GM12872 (cell line): ENCODE data around the gene HDHD3.

ENCODE experiments used
- CTCF ChIP-seq: IDR thresholded peaks from 3 replicates; pipeline ENCODE4 v1.5.1; 2011; ENCODE audit warnings: low read depth, mild to moderate bottlenecking, low read length, moderate library complexity; ENCODE audit not compliant: insufficient read depth

HDHD3 gene

GRCh38 chr9:113376634-113377567 is at the start of gene HDHD3:
Gene HDHD3 (minus strand): TSS chr9:113376986. CDS start chr9:113374354, 2,632 bp downstream.
- no peak for TF ChIP-seq CTCF

GRCh38 chr9:113425072-113425471 is 48.3 kb upstream of the HDHD3 start:
- TF ChIP-seq CTCF: no peak

DNA sequence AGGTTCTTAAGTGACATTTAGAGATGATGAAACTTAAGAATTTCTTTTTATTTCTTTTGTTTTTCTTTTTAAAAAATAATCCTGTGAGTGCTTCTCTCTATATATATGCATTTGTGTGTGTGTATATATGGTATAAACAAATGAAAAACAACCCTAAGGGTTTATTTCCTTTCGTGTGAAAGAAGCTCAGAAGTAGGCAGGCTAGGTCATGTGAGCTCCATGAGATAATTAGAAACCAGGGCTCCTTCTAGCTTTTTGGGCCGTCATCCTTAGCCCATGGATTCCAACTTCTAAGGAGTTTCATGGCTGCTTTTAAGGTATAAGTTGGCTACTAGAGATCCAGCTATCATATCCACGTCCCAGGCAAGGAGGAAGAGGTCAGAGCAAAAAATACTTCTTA is 44.9 kb upstream of the HDHD3 start:
- TF ChIP-seq CTCF: no peak

DNA sequence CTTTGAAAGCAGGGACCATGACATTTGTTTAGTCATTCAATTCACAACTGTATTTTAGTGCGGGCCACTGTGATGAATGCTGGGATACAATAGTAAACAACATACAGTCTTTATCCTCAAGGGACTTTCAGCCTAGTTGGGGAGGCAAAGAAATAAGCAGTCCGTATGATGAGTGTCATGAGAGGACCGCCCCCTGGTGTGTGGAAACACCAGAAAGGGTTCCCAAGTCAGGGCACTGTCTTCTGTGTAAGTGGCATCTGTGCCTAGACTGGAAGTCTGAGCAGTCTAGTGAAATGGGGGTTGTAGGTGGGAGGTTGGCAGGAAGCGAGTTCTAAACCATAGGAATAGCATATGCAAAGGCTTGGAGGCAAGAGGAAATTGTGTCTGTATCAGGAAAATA is 40.6 kb upstream of the HDHD3 start:
- TF ChIP-seq CTCF: no peak

DNA sequence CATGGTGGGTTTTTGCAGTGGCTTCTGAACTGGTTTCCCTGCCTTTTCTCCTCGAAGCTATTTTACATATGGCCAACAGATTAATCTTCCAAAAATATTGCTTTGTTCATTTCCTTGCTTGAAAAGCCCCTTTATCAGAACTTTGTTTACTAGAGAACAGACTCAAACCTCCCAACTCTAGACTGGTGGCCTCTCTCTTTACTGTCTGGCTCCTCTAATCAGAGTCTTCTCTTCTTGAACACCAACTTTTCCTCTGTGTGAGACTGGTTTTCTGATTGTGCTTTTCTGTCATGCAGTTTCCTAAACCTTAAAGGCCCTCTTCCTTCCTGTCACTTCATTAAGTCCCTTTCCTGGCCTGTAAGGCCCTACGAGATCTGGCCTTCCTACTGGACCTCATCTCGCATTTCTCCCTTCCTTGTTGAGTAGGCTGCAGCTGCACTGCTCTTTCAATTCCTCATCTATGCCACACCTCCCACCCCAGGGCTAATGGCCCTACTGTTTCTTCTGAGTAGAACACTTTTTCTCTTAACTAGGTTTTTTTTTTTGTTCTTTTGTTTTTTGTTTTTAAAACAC is 39.4 kb upstream of the HDHD3 start:
- TF ChIP-seq CTCF: no peak

- no peak for TF ChIP-seq CTCF
Measured at GRCh38 chr9:113410207-113410864, 33.5 kb upstream of the HDHD3 start, which contains the start of the genes C9orf43 and POLE3. Gene C9orf43 (plus strand): TSS chr9:113410747. CDS start chr9:113413494, 2,747 bp downstream. Gene POLE3 (minus strand): TSS chr9:113410675. CDS start chr9:113410293, 382 bp downstream.

DNA sequence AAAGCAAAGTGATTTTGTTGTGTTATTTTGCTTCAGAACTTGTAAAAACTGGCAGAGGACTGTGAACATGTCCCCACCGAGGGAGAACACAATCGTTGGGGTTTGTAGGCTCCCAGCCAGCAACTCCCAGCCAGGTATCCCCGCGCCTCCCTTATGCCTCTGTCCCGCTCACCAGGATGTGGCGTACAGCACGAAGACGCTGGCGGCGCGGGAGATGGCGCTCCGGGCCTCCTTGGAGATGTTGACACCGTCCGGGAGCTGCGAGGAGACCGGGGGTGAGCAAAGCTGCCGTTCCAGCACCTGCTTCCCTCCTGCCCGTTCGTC is 33.1 kb upstream of the HDHD3 start:
- TF ChIP-seq CTCF: no peak
